GM21619 (cell line): ENCODE results near the gene NAT16.
A peak's percentile ranks its signal among the peaks of the same experiment; 100 is the strongest.
"Not testable (repeated sequence)": the region's sequence is repeated elsewhere in the genome, so short reads cannot be mapped to it uniquely, and the experiment has no call there.

Experiments used
- ATAC-seq: cut with Tn5 transposase; IDR thresholded peaks from one replicate; pipeline ENCODE4 v1.9.1; 2021; ENCODE audit not compliant: unreplicated experiment

NAT16 gene

GRCh38 chr7:101129603-101130117 lies 50.4 kb downstream of the NAT16 start:
- ATAC-seq, result no peak

GRCh38 chr7:101128040-101128834 lies 51.9 kb downstream of the NAT16 start:
- ATAC-seq, result no peak

GRCh38 chr7:101127460-101128039 lies 52.5 kb downstream of the NAT16 start:
- no peak for ATAC-seq

- peak; percentile 45 for ATAC-seq
These were observed 53.2 kb downstream of the NAT16 start, which contains the start of gene SERPINE1 for GRCh38 chr7:101126651-101127459. SERPINE1 (plus strand) TSS chr7:101127104; CDS start chr7:101128394, 1,290 bp downstream.

- ATAC-seq, result peak; percentile 48
These were observed 54.0 kb downstream of the NAT16 start for GRCh38 chr7:101125989-101126650.

GRCh38 chr7:101124376-101125056 lies 55.6 kb downstream of the NAT16 start:
- no peak for ATAC-seq

GRCh38 chr7:101123703-101124068 lies 56.4 kb downstream of the NAT16 start:
- no peak for ATAC-seq

- ATAC-seq, result no peak
These were observed 57.0 kb downstream of the NAT16 start for GRCh38 chr7:101122933-101123702.

GRCh38 chr7:101121991-101122932 lies 57.8 kb downstream of the NAT16 start:
- ATAC-seq, result no peak

GRCh38 chr7:101121631-101121990 lies 58.5 kb downstream of the NAT16 start:
- not testable (repeated sequence) for ATAC-seq
